ENCODE data around the gene G6PC2.

DNA sequence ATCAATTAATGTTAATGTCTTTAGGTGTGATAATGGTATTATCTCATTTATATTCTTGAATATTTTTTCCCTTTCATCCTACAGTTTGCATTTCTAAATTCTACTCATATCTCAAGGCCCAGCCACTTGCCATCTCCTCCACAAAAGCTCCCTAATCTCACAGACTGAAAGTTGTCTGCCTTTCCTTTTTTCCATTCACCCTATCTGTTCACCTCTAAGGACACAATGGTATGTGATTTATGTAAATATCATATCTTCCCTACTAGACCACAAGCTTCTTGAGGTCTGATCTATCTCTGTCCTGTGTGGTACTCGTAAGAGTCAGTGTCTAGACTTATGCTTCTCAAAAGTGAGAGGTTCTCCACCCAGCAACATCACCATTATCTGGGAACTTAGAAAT lies 7.0 kb upstream of the G6PC2 start:
- no peak for TF ChIP-seq POLR2A (IDR thresholded peaks at IDR 0.05)
- TF ChIP-seq, protein P1, sequence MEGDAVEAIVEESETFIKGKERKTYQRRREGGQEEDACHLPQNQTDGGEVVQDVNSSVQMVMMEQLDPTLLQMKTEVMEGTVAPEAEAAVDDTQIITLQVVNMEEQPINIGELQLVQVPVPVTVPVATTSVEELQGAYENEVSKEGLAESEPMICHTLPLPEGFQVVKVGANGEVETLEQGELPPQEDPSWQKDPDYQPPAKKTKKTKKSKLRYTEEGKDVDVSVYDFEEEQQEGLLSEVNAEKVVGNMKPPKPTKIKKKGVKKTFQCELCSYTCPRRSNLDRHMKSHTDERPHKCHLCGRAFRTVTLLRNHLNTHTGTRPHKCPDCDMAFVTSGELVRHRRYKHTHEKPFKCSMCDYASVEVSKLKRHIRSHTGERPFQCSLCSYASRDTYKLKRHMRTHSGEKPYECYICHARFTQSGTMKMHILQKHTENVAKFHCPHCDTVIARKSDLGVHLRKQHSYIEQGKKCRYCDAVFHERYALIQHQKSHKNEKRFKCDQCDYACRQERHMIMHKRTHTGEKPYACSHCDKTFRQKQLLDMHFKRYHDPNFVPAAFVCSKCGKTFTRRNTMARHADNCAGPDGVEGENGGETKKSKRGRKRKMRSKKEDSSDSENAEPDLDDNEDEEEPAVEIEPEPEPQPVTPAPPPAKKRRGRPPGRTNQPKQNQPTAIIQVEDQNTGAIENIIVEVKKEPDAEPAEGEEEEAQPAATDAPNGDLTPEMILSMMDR (IDR thresholded peaks at IDR 0.05), result no peak
